NB4 (cell line): ENCODE results near the gene ZNF580.

ENCODE experiments used
- MAX ChIP-seq: IDR thresholded peaks from 2 replicates; pipeline ENCODE4 v1.6.1; 2011; ENCODE audit warnings: low read depth, low read length
- MYC ChIP-seq: IDR thresholded peaks from 2 replicates; pipeline ENCODE4 v1.6.1; 2011; ENCODE audit warnings: low read depth, low read length
- POLR2A ChIP-seq: IDR thresholded peaks from 2 replicates; pipeline ENCODE4 v1.6.1; 2011; ENCODE audit warnings: mild to moderate bottlenecking; ENCODE audit not compliant: insufficient read length; ENCODE audit errors: extremely low read depth
- TF ChIP-seq, protein P1 (sequence below): IDR thresholded peaks from one replicate; pipeline ENCODE4 v1.5.1; 2012; ENCODE audit warnings: low read depth, low read length

GRCh38 chr19:55663846-55664536 is 23.2 kb downstream of the ZNF580 start:
- TF ChIP-seq, protein P1, sequence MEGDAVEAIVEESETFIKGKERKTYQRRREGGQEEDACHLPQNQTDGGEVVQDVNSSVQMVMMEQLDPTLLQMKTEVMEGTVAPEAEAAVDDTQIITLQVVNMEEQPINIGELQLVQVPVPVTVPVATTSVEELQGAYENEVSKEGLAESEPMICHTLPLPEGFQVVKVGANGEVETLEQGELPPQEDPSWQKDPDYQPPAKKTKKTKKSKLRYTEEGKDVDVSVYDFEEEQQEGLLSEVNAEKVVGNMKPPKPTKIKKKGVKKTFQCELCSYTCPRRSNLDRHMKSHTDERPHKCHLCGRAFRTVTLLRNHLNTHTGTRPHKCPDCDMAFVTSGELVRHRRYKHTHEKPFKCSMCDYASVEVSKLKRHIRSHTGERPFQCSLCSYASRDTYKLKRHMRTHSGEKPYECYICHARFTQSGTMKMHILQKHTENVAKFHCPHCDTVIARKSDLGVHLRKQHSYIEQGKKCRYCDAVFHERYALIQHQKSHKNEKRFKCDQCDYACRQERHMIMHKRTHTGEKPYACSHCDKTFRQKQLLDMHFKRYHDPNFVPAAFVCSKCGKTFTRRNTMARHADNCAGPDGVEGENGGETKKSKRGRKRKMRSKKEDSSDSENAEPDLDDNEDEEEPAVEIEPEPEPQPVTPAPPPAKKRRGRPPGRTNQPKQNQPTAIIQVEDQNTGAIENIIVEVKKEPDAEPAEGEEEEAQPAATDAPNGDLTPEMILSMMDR, result no peak
- TF ChIP-seq MAX (no peak), POLR2A (no peak), MYC (no peak)
